GM12878 (cell line): ENCODE measurements around the gene PRR35. TPM values are rescaled to one million over a fixed set of nuclear protein-coding genes. Genes with fewer than 3 reads are reported as not detected.

ENCODE experiments used
- ATAC-seq: fragments of 200-7000 bp; cut with Tn5 transposase; 3 replicates; pipeline ENCODE4 v1.9.1; 2020; ENCODE audit warnings: mild to moderate bottlenecking, moderate library complexity
- BruUV-seq: library from RNA; stranded (reverse); fragments of 400-500 nt; replicated peaks from 2 replicates; lab custom pipeline; 2021; lab: Mats Ljungman, UMichigan
- CTCF ChIA-PET: fragments of 300-600 bp; sonication (Branson Sonifier 250); formaldehyde crosslinking; extraction: SDS; loops from one replicate; lab custom pipeline; 2021; ENCODE audit warnings: inconsistent platforms; lab: Yijun Ruan, JAX
- POLR2A ChIA-PET: fragments of 350-600 bp; formaldehyde crosslinking; extraction: SDS; loops from one replicate; lab custom pipeline; 2021; ENCODE audit warnings: inconsistent platforms; lab: Charles Lee
- RAD21 ChIA-PET: fragments of 300-600 bp; sonication (Branson Sonifier 250); formaldehyde crosslinking; loops from one replicate; lab custom pipeline; 2023; ENCODE audit warnings: antibody characterized with exemption; ENCODE audit not compliant: unreplicated experiment; lab: Charles Lee
- SMC1A ChIA-PET: fragments of 300-600 bp; sonication (Branson Sonifier 250); formaldehyde crosslinking; loops from one replicate; lab custom pipeline; 2023; ENCODE audit not compliant: unreplicated experiment, uncharacterized antibody; lab: Charles Lee
- DNase-seq: peaks from one replicate; pipeline ENCODE4 v3.0.0-alpha.2; 2011; ENCODE audit warnings: low read depth, low spot score
- FAIRE-seq: peaks from 3 replicates; lab custom pipeline; 2011; peaks lifted over from hg19 to GRCh38; lab: Jason Lieb, UNC
- H2AFZ ChIP-seq: 2 replicates; pipeline ENCODE4 v1.6.0; 2011; ENCODE audit warnings: low read depth, low read length, control low read depth; ENCODE audit not compliant: control insufficient read depth
- H3K27ac ChIP-seq: 2 replicates; pipeline ENCODE4 v1.5.1; 2011; ENCODE audit warnings: control low read depth; ENCODE audit not compliant: control insufficient read depth, insufficient read depth
- H3K27me3 ChIP-seq, 2 experiments: replicated peaks in 1 of 2; 2 replicates each; pipeline versions ENCODE4 v1.6.0 to v1.6.1; 2011; ENCODE audit warnings: low read length in 1 of 2; ENCODE audit not compliant: control insufficient read depth in 2 of 2, insufficient read depth in 2 of 2
- H3K36me3 ChIP-seq, 2 experiments: 2 replicates each; pipeline ENCODE4 v1.5.1; 2011; ENCODE audit warnings: low read length in 1 of 2; ENCODE audit not compliant: control insufficient read depth in 2 of 2, insufficient read depth in 2 of 2
- H3K4me1 ChIP-seq: 2 replicates; pipeline ENCODE4 v1.6.1; 2011; ENCODE audit warnings: mild to moderate bottlenecking, low read length, moderate library complexity, mixed read lengths; ENCODE audit not compliant: control insufficient read depth, insufficient read depth
- H3K4me2 ChIP-seq: 2 replicates; pipeline ENCODE4 v1.6.0; 2011; ENCODE audit warnings: control low read depth; ENCODE audit not compliant: control insufficient read depth, insufficient read depth
- H3K4me3 ChIP-seq: fragments of 200-600 bp; sonication (generic); 2 replicates; pipeline ENCODE4 v1.5.1; 2016
- H3K79me2 ChIP-seq: 2 replicates; pipeline ENCODE4 v1.6.0; 2011; ENCODE audit warnings: low read length; ENCODE audit not compliant: control insufficient read depth, insufficient read depth
- H3K9ac ChIP-seq: 2 replicates; pipeline ENCODE4 v1.8.0; 2011; ENCODE audit warnings: low read length, control low read depth, mixed read lengths; ENCODE audit not compliant: control insufficient read depth, insufficient read depth
- H3K9me3 ChIP-seq: replicated peaks from 3 replicates; pipeline ENCODE4 v1.5.1; 2011; ENCODE audit warnings: mild to moderate bottlenecking, low read length; ENCODE audit not compliant: control insufficient read depth, insufficient read depth
- H4K20me1 ChIP-seq: 2 replicates; pipeline ENCODE4 v1.6.0; 2011; ENCODE audit not compliant: control insufficient read depth, insufficient read depth
- ASH2L ChIP-seq: fragments of 300-600, 200-600 bp; sonication (generic); IDR thresholded peaks from 2 replicates; pipeline ENCODE4 v1.6.1; 2017; ENCODE audit warnings: low read depth, mild to moderate bottlenecking, borderline replicate concordance
- ATF7 ChIP-seq: fragments of 450-650 bp; IDR thresholded peaks from 2 replicates; pipeline ENCODE4 v1.6.1; 2016; ENCODE audit warnings: low read depth, mild to moderate bottlenecking
- BACH1 ChIP-seq: fragments of 450-650 bp; IDR thresholded peaks from 2 replicates; pipeline ENCODE4 v1.6.1; 2017; ENCODE audit warnings: mild to moderate bottlenecking, borderline replicate concordance
- BCLAF1 ChIP-seq: fragments of 450-650 bp; IDR thresholded peaks from 2 replicates; pipeline ENCODE4 v1.6.1; 2017; ENCODE audit warnings: antibody characterized with exemption, mild to moderate bottlenecking, moderate library complexity
- CHD1 ChIP-seq: IDR thresholded peaks from 2 replicates; pipeline ENCODE4 v1.6.1; 2012; ENCODE audit warnings: low read depth, low read length, improper control_type of control experiment
- DPF2 ChIP-seq: fragments of 450-650 bp; IDR thresholded peaks from 2 replicates; pipeline ENCODE4 v1.6.1; 2017; ENCODE audit warnings: mild to moderate bottlenecking
- ELK1 ChIP-seq: IDR thresholded peaks from 2 replicates; pipeline ENCODE4 v1.6.1; 2012; ENCODE audit warnings: low read depth, low read length, improper control_type of control experiment
- HDGF ChIP-seq: fragments of 450-650 bp; IDR thresholded peaks from 2 replicates; pipeline ENCODE4 v1.6.1; 2016; ENCODE audit warnings: antibody characterized with exemption
- MTA2 ChIP-seq: fragments of 450-650 bp; IDR thresholded peaks from 2 replicates; pipeline ENCODE4 v1.6.1; 2016; ENCODE audit warnings: low read depth, mild to moderate bottlenecking, moderate library complexity
- MTA3 ChIP-seq: IDR thresholded peaks from 2 replicates; pipeline ENCODE4 v1.6.1; 2012; ENCODE audit warnings: low read length, inconsistent platforms, borderline replicate concordance
- RCOR1 ChIP-seq: conservative IDR thresholded peaks from 2 replicates; pipeline ENCODE4 v1.6.1; 2012; ENCODE audit warnings: low read depth, low read length, improper control_type of control experiment
- TAF1 ChIP-seq: IDR thresholded peaks from 2 replicates; pipeline ENCODE4 v1.6.1; 2011; ENCODE audit warnings: mild to moderate bottlenecking, low read depth, low read length, borderline replicate concordance
- TBL1XR1 ChIP-seq: IDR thresholded peaks from 2 replicates; pipeline ENCODE4 v1.6.1; 2012; ENCODE audit warnings: low read depth, low read length, improper control_type of control experiment
- ZBTB4 ChIP-seq: fragments of 450-650 bp; formaldehyde crosslinking; IDR thresholded peaks from 2 replicates; pipeline ENCODE4 v1.4.0; 2022; ENCODE audit warnings: mild to moderate bottlenecking, moderate library complexity
- WGBS: methylation state at CpG from one replicate; pipeline ENCODE4 v1.1.6; 2016; ENCODE audit warnings: low lambda C conversion rate; ENCODE audit not compliant: insufficient replicate concordance, insufficient coverage; ENCODE audit errors: missing lambda C conversion rate; 5-methylcytosine and 5-hydroxymethylcytosine counted together
- in situ Hi-C: fragments of 300-500 bp; cut with MboI; formaldehyde crosslinking; loops from 9 replicates; pipeline ENCODE4 v1.14.3; 2018; ENCODE audit warnings: mixed read lengths
- intact Hi-C: fragments of 100-400 bp; cut with micrococcal nuclease; formaldehyde crosslinking; loops from one replicate; pipeline ENCODE4 v1.14.2; 2022; ENCODE audit not compliant: unreplicated experiment
- polyA plus RNA-seq, 11 experiments: library from polyadenylated mRNA; depleted of rRNA in 4 of 11; unstranded in 6 of 11; stranded (reverse) in 5 of 11; fragments of >200 nt; fragmentation: Nextera tagmentation in 4 of 11; fragmentation: Illumina TruSeq in 1 of 11; extraction: Ambion mirVana in 4 of 11; extraction: Trizol in 1 of 11; gene quantifications; 1 replicate in 1 of 11; 2 replicates in 10 of 11; pipeline versions ENCODE4 v1.2.1 to v1.2.3, GENCODE V29; 2011 to 2016; ENCODE audit warnings: inconsistent platforms in 2 of 11, missing spikeins in 2 of 11, low read depth in 1 of 11
- total RNA-seq, 4 experiments: library from RNA; depleted of rRNA in 3 of 4; stranded (reverse); fragments of >200 nt in 3 of 4; fragmentation: Illumina TruSeq in 1 of 4; extraction: Trizol in 1 of 4; gene quantifications; 2 replicates each; pipeline versions ENCODE4 v1.2.1 to v1.2.3, GENCODE V29; 2013 to 2021
- TF ChIP-seq, protein P1 (sequence below): IDR thresholded peaks from 2 replicates; pipeline ENCODE4 v1.6.1; 2012; ENCODE audit warnings: low read length, inconsistent platforms

PRR35 gene
- total and polyA plus RNA-seq, 10 of the 15 experiments (the other 5 are each of a cell fraction or from before 2014, with no cell fraction given), result not detected

DNA sequence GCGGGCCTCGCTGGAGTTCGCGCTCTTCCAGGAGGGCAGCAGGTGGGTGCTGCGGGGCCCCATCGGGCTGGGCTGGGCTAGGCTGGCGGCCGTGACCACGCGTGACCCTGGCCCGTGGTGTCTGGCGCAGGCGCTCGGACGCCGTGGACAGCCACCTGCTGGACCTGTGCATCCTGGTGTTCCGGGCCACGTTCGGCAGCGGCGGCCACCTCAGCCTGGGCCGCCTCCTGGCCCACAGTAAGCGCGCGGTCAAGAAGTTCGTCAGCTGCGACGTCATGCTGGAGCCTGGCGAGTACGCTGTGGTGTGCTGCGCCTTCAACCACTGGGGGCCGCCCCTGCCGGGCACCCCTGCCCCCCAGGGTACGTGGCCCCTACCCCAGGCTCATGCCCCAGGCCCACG is 8.0 kb upstream of the PRR35 start (continued):
- TF ChIP-seq BCLAF1, result no peak
- no peak for TF ChIP-seq MTA2
- no peak for TF ChIP-seq TBL1XR1
- TF ChIP-seq MTA3, result no peak
- TF ChIP-seq ATF7, result no peak
- no peak for TF ChIP-seq RCOR1
- TF ChIP-seq, all 136 proteins: peak for 0

DNA sequence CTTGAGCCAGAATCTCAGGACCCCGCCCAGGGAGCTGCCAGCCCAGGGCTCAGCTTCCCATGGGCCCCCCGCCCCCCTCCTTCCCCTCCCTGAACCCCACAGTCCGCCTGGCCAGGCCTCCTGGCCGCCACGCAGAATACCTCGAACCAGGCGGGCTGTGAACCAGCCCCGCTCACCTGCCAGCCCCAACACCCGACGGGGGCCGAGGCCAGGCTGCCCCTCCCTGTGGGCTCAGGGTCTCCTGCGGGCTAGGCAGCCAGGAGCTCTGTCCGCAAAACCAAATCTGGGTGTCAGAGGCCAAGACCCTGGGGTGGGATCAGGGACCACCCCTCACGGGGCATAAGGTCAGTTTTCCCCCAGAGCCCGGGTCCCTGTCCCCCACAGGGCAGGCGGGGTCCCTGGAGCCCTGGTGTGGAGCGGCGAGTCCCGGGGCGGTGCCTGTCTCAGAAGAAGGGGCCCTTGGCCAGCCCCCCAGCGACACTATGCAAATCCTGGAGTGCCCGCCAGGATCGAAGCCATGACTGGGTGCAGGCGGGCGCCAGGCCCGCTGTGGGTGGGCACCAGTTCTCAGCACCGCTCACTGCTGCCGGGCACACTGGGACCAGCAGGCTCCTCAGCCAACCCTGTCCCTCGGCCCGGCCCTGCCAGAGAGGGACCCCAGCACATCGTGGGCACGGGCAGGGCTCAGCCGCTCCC is 6.4 kb upstream of the PRR35 start:
- DNase-seq, result no peak
- TSS peak; percentile 60 for BruUV-seq
- no peaks in the 10 kb centered on the region for H3K9me3 ChIP-seq
- H3K79me2 ChIP-seq, result no peaks in the 10 kb centered on the region
- 83% methylated on average over 28 of the region's 33 CpGs for WGBS
- ChIA-PET SMC1A (no interaction called here), CTCF (no interaction called here), RAD21 (no interaction called here), POLR2A (no interaction called here)
- intact Hi-C loops, result no loop called here
- FAIRE-seq, result no peak
- in situ Hi-C loops, result no loop called here
- no peak for ATAC-seq
- no peaks in the 10 kb centered on the region for H3K4me1 ChIP-seq
- no peaks in the 10 kb centered on the region for H4K20me1 ChIP-seq
- no peak overlapping the region for H3K27ac ChIP-seq
- H3K4me2 ChIP-seq, result no peak overlapping the region
- peaks cover 0 to 13% of the 10 kb centered on the region in 2 experiments; a peak in 2 of 4 replicates for H3K36me3 ChIP-seq
- H3K9ac ChIP-seq, result no peak overlapping the region
- H2AFZ ChIP-seq, result no peak overlapping the region
- peaks cover 3% of the 10 kb centered on the region in 2 experiments; a peak in 2 of 4 replicates for H3K27me3 ChIP-seq
- H3K4me3 ChIP-seq, result no peak overlapping the region
- TF ChIP-seq, protein P1, sequence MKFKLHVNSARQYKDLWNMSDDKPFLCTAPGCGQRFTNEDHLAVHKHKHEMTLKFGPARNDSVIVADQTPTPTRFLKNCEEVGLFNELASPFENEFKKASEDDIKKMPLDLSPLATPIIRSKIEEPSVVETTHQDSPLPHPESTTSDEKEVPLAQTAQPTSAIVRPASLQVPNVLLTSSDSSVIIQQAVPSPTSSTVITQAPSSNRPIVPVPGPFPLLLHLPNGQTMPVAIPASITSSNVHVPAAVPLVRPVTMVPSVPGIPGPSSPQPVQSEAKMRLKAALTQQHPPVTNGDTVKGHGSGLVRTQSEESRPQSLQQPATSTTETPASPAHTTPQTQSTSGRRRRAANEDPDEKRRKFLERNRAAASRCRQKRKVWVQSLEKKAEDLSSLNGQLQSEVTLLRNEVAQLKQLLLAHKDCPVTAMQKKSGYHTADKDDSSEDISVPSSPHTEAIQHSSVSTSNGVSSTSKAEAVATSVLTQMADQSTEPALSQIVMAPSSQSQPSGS, result no peak
- TF ChIP-seq BACH1 (no peak), ASH2L (no peak), CHD1 (no peak), TAF1 (no peak), HDGF (no peak), DPF2 (no peak), ELK1 (no peak), ZBTB4 (CRISPR knock-in tag) (no peak)
